LNCaP clone FGC (cell line): ENCODE results near the gene GTSE1.

ENCODE experiments used
- DNase-seq: peaks from one replicate; pipeline ENCODE4 v3.0.0-alpha.2; 2011; ENCODE audit warnings: low read depth
- H3K4me3 ChIP-seq: 2 replicates; pipeline ENCODE4 v1.5.1; 2011; ENCODE audit warnings: mild to moderate bottlenecking, low read depth, low read length, control low read depth
- TF ChIP-seq, protein P1 (sequence below): IDR thresholded peaks from 2 replicates; pipeline ENCODE4 v1.5.1; 2012; ENCODE audit warnings: mild to moderate bottlenecking; ENCODE audit not compliant: control insufficient read depth, insufficient read depth; ENCODE audit errors: extremely low read depth

GTSE1 gene

GRCh38 chr22:46290843-46291785, 5.6 kb upstream of the GTSE1 start:
- DNase-seq, result no peak
- TF ChIP-seq, protein P1, sequence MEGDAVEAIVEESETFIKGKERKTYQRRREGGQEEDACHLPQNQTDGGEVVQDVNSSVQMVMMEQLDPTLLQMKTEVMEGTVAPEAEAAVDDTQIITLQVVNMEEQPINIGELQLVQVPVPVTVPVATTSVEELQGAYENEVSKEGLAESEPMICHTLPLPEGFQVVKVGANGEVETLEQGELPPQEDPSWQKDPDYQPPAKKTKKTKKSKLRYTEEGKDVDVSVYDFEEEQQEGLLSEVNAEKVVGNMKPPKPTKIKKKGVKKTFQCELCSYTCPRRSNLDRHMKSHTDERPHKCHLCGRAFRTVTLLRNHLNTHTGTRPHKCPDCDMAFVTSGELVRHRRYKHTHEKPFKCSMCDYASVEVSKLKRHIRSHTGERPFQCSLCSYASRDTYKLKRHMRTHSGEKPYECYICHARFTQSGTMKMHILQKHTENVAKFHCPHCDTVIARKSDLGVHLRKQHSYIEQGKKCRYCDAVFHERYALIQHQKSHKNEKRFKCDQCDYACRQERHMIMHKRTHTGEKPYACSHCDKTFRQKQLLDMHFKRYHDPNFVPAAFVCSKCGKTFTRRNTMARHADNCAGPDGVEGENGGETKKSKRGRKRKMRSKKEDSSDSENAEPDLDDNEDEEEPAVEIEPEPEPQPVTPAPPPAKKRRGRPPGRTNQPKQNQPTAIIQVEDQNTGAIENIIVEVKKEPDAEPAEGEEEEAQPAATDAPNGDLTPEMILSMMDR, result no peak
- no peak overlapping the region for H3K4me3 ChIP-seq

- TF ChIP-seq, protein P1, result no peak
Observed at GRCh38 chr22:46292173-46292572, 4.5 kb upstream of the GTSE1 start.

DNA sequence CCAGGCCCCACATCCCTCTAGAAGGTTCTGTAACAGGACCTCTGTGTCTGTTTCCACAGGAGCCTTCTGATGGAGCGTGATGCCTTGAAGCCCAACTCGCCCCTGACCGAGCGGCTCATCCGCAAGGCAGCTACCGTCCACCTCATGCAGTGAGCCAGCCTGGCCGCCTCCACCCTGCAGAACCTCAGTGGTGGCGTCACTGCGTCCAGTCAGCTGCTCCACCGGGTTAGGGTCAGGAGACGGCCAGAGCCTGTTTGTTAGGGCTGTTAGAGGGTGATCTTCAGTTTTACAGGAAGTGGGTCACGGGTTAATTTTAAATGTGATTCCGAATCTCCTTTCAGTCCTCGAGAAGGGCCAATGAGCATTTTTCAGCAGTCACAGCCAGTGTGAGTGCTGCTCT, 3.9 kb upstream of the GTSE1 start:
- no peak for DNase-seq
- no peak overlapping the region for H3K4me3 ChIP-seq
- TF ChIP-seq, protein P1, result no peak

More at GRCh38 chr22:46292173-46292572, 4.5 kb upstream of the GTSE1 start:
- no peak for DNase-seq
- H3K4me3 ChIP-seq, result no peak overlapping the region

- H3K4me3 ChIP-seq, result no peak overlapping the region
- no peak for DNase-seq
Observed at GRCh38 chr22:46293577-46294260, 3.0 kb upstream of the GTSE1 start.

DNA sequence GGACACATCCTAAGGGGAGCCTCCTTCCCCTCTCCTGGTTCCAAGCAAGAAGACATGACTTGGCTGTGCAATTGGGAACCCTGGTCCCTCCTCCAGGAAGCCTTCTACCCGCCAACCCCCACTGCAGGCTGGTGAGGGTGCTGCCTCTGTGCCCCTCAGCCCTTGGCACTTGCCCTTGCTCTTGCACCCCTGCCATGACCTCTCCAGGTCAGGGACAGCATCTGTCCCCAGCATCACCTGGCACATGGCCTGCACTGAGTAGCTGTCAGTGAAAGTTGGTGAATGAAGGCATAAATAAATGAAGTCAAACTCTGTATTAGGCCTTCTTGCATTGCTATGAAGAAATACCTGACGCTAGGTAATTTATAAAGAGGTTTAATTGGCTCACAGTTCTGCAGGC, 1.9 kb upstream of the GTSE1 start:
- DNase-seq, result no peak
- no peak overlapping the region for H3K4me3 ChIP-seq
- TF ChIP-seq, protein P1, result no peak

More at GRCh38 chr22:46293577-46294260, 3.0 kb upstream of the GTSE1 start:
- TF ChIP-seq, protein P1, result no peak

GRCh38 chr22:46295277-46295971, 1.2 kb upstream of the GTSE1 start:
- peak overlapping the region; percentile 79 for H3K4me3 ChIP-seq
- DNase-seq, result no peak
- TF ChIP-seq, protein P1, result no peak
